H9 (cell line): ENCODE results near the gene FKRP. TPM values are rescaled to one million over a fixed set of nuclear protein-coding genes. Genes with fewer than 3 reads are reported as not detected.

ENCODE experiments used
- DNase-seq: peaks from one replicate; pipeline ENCODE4 v3.0.0-alpha.2; 2017
- H2AFZ ChIP-seq: one replicate; pipeline ENCODE4 v1.6.1; 2013; ENCODE audit warnings: mild to moderate bottlenecking, low read length, control low read depth, moderate library complexity
- H2AK5ac ChIP-seq: 2 replicates; pipeline ENCODE4 v1.6.1; 2013; ENCODE audit warnings: low read length, control low read depth, mixed read lengths; ENCODE audit not compliant: insufficient read length
- H2BK120ac ChIP-seq: one replicate; pipeline ENCODE4 v1.6.1; 2013; ENCODE audit warnings: low read depth, mild to moderate bottlenecking, low read length, control low read depth, inconsistent platforms; ENCODE audit not compliant: poor library complexity, severe bottlenecking
- H2BK12ac ChIP-seq: 2 replicates; pipeline ENCODE4 v1.6.1; 2013; ENCODE audit warnings: low read length, control low read depth, mixed read lengths, low read depth; ENCODE audit not compliant: insufficient read length
- H2BK15ac ChIP-seq: 2 replicates; pipeline ENCODE4 v1.6.1; 2013; ENCODE audit warnings: low read depth, low read length, control low read depth
- H2BK20ac ChIP-seq: one replicate; pipeline ENCODE4 v1.6.1; 2013; ENCODE audit warnings: low read depth, mild to moderate bottlenecking, low read length, control low read depth, inconsistent platforms; ENCODE audit not compliant: poor library complexity, severe bottlenecking
- H2BK5ac ChIP-seq: 2 replicates; pipeline ENCODE4 v1.6.1; 2013; ENCODE audit warnings: low read length, control low read depth, mixed read lengths; ENCODE audit not compliant: insufficient read length
- H3K14ac ChIP-seq: 2 replicates; pipeline ENCODE4 v1.6.1; 2013; ENCODE audit warnings: low read length, control low read depth; ENCODE audit not compliant: insufficient read depth
- H3K18ac ChIP-seq: 2 replicates; pipeline ENCODE4 v1.6.1; 2013; ENCODE audit warnings: low read depth, mild to moderate bottlenecking, mixed read lengths, low read length, control low read depth; ENCODE audit not compliant: insufficient read length
- H3K23ac ChIP-seq: 2 replicates; pipeline ENCODE4 v1.6.1; 2013; ENCODE audit warnings: low read length, control low read depth, mixed read lengths, low read depth; ENCODE audit not compliant: insufficient read length
- H3K23me2 ChIP-seq: 2 replicates; pipeline ENCODE4 v1.6.1; 2013; ENCODE audit warnings: low read depth, mild to moderate bottlenecking, mixed read lengths, low read length, control low read depth; ENCODE audit not compliant: insufficient read length, poor library complexity, severe bottlenecking
- H3K27ac ChIP-seq: 2 replicates; pipeline ENCODE4 v1.5.1; 2013; ENCODE audit warnings: low read length, control low read depth, mixed read lengths, low read depth; ENCODE audit not compliant: insufficient read length
- H3K27me3 ChIP-seq: 2 replicates; pipeline ENCODE4 v1.6.1; 2013; ENCODE audit warnings: low read length, control low read depth, inconsistent platforms; ENCODE audit not compliant: insufficient read depth
- H3K4ac ChIP-seq: 2 replicates; pipeline ENCODE4 v1.6.1; 2013; ENCODE audit warnings: low read depth, mild to moderate bottlenecking, control low read depth, inconsistent platforms, low read length, moderate library complexity
- H3K4me1 ChIP-seq: 2 replicates; pipeline ENCODE4 v1.6.1; 2013; ENCODE audit warnings: low read length, control low read depth, inconsistent platforms; ENCODE audit not compliant: insufficient read depth
- H3K4me2 ChIP-seq: 2 replicates; pipeline ENCODE4 v1.6.1; 2013; ENCODE audit warnings: low read length, control low read depth, mixed read lengths; ENCODE audit not compliant: insufficient read length, insufficient read depth
- H3K56ac ChIP-seq: 2 replicates; pipeline ENCODE4 v1.6.1; 2013; ENCODE audit warnings: low read depth, mild to moderate bottlenecking, mixed read lengths, low read length, control low read depth; ENCODE audit not compliant: insufficient read length
- H3K79me1 ChIP-seq: 2 replicates; pipeline ENCODE4 v1.6.1; 2013; ENCODE audit warnings: low read depth, mild to moderate bottlenecking, moderate library complexity, low read length, control low read depth, inconsistent platforms; ENCODE audit not compliant: insufficient read depth, poor library complexity, severe bottlenecking
- H3K79me2 ChIP-seq: 2 replicates; pipeline ENCODE4 v1.6.1; 2013; ENCODE audit warnings: low read length, control low read depth, inconsistent platforms; ENCODE audit not compliant: insufficient read depth
- H3K9ac ChIP-seq: 2 replicates; pipeline ENCODE4 v1.6.1; 2013; ENCODE audit warnings: low read length, control low read depth, mixed read lengths; ENCODE audit not compliant: insufficient read length; ENCODE audit errors: extremely low read depth
- H3K9me3 ChIP-seq: one replicate; pipeline ENCODE4 v1.6.1; 2013; ENCODE audit warnings: low read depth, low read length, inconsistent platforms; ENCODE audit not compliant: control insufficient read depth
- H3T11ph ChIP-seq: one replicate; pipeline ENCODE4 v1.6.1; 2013; ENCODE audit warnings: mild to moderate bottlenecking, low read length, control low read depth, inconsistent platforms
- H4K20me1 ChIP-seq: one replicate; pipeline ENCODE4 v1.6.1; 2013; ENCODE audit not compliant: control insufficient read depth, insufficient read length, insufficient read depth
- H4K5ac ChIP-seq: 2 replicates; pipeline ENCODE4 v1.6.1; 2013; ENCODE audit warnings: low read depth, mild to moderate bottlenecking, mixed read lengths, low read length, control low read depth; ENCODE audit not compliant: insufficient read length
- H4K8ac ChIP-seq: replicated peaks from 2 replicates; pipeline ENCODE4 v1.6.1; 2013; ENCODE audit warnings: low read length, control low read depth, mixed read lengths, low read depth; ENCODE audit not compliant: insufficient read length
- H4K91ac ChIP-seq: 2 replicates; pipeline ENCODE4 v1.6.1; 2013; ENCODE audit warnings: low read depth, mild to moderate bottlenecking, moderate library complexity, mixed read lengths, low read length, control low read depth; ENCODE audit not compliant: insufficient read length
- H3K27ac Mint-ChIP-seq, 3 experiments: 2 replicates in 2 of 3; 3 replicates in 1 of 3; pipeline ENCODE4 v1.8.0; 2020 to 2021; ENCODE audit warnings: mixed read lengths in 3 of 3, mild to moderate bottlenecking in 1 of 3, moderate library complexity in 1 of 3
- H3K27me3 Mint-ChIP-seq: 2 replicates; pipeline ENCODE4 v1.8.0; 2021; ENCODE audit warnings: low read depth, mild to moderate bottlenecking, moderate library complexity, mixed read lengths
- H3K36me3 Mint-ChIP-seq, 3 experiments: 2 replicates in 2 of 3; 3 replicates in 1 of 3; pipeline ENCODE4 v1.8.0; 2020 to 2021; ENCODE audit warnings: low read depth in 3 of 3, mixed read lengths in 3 of 3; ENCODE audit not compliant: insufficient read depth in 1 of 3
- H3K4me1 Mint-ChIP-seq, 2 experiments: 2 replicates each; pipeline ENCODE4 v1.8.0; 2020; ENCODE audit warnings: mixed read lengths in 2 of 2
- H3K4me3 Mint-ChIP-seq, 2 experiments: 2 replicates in 1 of 2; 3 replicates in 1 of 2; pipeline ENCODE4 v1.8.0; 2020 to 2021; ENCODE audit warnings: mild to moderate bottlenecking in 2 of 2, mixed read lengths in 2 of 2, moderate library complexity in 1 of 2
- H3K9me3 Mint-ChIP-seq, 2 experiments: 2 replicates in 1 of 2; 3 replicates in 1 of 2; pipeline ENCODE4 v1.8.0; 2020; ENCODE audit warnings: mild to moderate bottlenecking in 2 of 2, mixed read lengths in 2 of 2, moderate library complexity in 1 of 2
- CTCF ChIP-seq: fragments of 200-600 bp; sonication (generic); conservative IDR thresholded peaks from 3 replicates; pipeline ENCODE4 v1.8.0; 2021; ENCODE audit warnings: antibody characterized with exemption, mild to moderate bottlenecking
- WGBS: extraction: QIAGEN DNeasy Blood & Tissue Kit; methylation state at CpG from one replicate; pipeline ENCODE4 v1.1.7; 2013; ENCODE audit warnings: missing lambda C conversion rate, low lambda C conversion rate, mixed read lengths; ENCODE audit not compliant: insufficient read length; ENCODE audit errors: extremely low coverage; 5-methylcytosine and 5-hydroxymethylcytosine counted together
- total RNA-seq: library from RNA; stranded (reverse); gene quantifications from 2 replicates; pipeline ENCODE4 v1.2.1, GENCODE V29; 2021

FKRP gene
- total RNA-seq, 1 experiment from 2014 or later, result 42.2 TPM

- Histone ChIP-seq H4K20me1 (no peaks in the 10 kb centered on the region), H3K4me1 (no peaks in the 10 kb centered on the region)
Observed at GRCh38 chr19:46755077-46755852, 9.4 kb downstream of the FKRP start.

More at GRCh38 chr19:46755077-46755852, 9.4 kb downstream of the FKRP start:
- no peak overlapping the region for H3K23ac ChIP-seq
- H3K4me3 Mint-ChIP-seq, result no peak overlapping the region
- H3K23me2 ChIP-seq, result no peaks in the 10 kb centered on the region
- H3K4me1 Mint-ChIP-seq, result peaks cover 4 to 17% of the 10 kb centered on the region in 2 experiments; a peak in 3 of 4 replicates
- H3K79me2 ChIP-seq, result no peaks in the 10 kb centered on the region
- H2BK20ac ChIP-seq, result no peak overlapping the region
- no peak overlapping the region for H2BK15ac ChIP-seq
- H3K27me3 Mint-ChIP-seq, result no peaks in the 10 kb centered on the region
- H3K79me1 ChIP-seq, result no peaks in the 10 kb centered on the region
- no peak overlapping the region for H3K56ac ChIP-seq
- H3K27me3 ChIP-seq, result no peaks in the 10 kb centered on the region
- no peak overlapping the region for H2BK5ac ChIP-seq
- H2BK120ac ChIP-seq, result no peak overlapping the region
- H4K91ac ChIP-seq, result no peak overlapping the region
- H3K27ac Mint-ChIP-seq, result no peak overlapping the region; a peak in 1 of 7 replicates
- H2BK12ac ChIP-seq, result no peak overlapping the region
- H4K8ac ChIP-seq, result no peak overlapping the region
- no peak overlapping the region for H3K14ac ChIP-seq
- no peak overlapping the region for H2AFZ ChIP-seq
- H3K27ac ChIP-seq, result no peak overlapping the region
- no peak overlapping the region for H3K18ac ChIP-seq
- DNase-seq, result no peak
- H3K9me3 ChIP-seq, result no peaks in the 10 kb centered on the region
- H3K9me3 Mint-ChIP-seq, result no peaks in the 10 kb centered on the region
- no peak for TF ChIP-seq CTCF
- no peak overlapping the region for H3T11ph ChIP-seq
- no peak overlapping the region for H2AK5ac ChIP-seq
- H3K9ac ChIP-seq, result no peak overlapping the region
- WGBS, result no CpG with 5 or more reads among the region's 39 CpGs
- H3K4ac ChIP-seq, result no peak overlapping the region
- H3K4me2 ChIP-seq, result no peak overlapping the region
- peaks cover 8 to 47% (median 31%) of the 10 kb centered on the region in 3 experiments for H3K36me3 Mint-ChIP-seq
- no peak overlapping the region for H4K5ac ChIP-seq
